ENCODE results near the gene SV2B.

SV2B gene

DNA sequence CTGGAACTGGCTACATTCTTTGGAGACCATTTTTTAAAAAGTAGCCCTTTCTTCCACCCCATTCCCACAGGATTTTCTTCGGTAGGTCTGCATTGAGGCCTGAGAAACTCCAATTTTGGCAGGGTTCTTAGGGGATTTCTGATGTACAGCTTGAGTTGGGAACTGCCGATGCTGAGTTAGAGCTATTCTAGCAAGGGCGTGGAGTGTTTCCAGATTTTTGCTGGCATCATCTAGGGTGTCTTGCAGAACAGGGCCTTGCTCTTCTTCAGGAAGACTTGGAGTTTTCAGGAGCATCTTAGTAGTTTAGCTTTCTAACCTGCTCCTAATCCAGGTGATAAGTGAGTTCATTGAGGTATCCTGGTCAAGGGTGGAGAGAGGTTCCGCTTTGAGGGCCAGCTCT is 41.0 kb downstream of the SV2B start:
- DNase-seq (ENCODE audit: low read depth in 2 of 2) = no peak

DNA sequence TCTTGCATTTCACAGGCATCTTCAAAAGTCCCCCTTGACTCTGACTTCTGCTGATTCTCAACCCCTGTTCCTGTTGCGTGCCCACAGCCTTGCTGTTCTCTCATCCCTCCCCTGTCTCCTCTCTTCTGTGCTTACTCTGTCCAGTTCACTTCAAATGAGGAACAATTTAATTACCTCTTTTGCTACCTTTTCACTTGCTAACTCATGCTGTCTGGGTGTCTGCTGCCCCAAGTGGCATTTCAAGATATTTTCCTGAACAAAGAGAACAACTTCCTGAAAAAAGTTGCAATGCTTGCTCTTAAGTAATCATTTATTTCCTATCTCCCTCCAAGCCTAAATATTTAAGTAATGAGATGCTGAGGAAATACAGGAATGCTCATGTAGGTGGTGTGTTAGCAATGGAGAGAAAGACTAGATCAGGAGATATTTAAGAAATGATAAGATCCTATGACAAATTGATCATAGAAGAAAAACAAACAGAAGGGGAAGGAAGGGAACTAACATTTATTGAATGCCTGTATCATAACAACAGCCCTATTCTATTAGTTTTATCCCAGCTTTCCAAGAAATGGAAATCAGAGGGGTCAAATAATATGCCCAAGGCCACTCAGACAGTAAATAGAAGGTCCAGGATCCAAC is 42.2 kb downstream of the SV2B start:
- DNase-seq (ENCODE audit: low read depth in 2 of 2) = no peak

DNA sequence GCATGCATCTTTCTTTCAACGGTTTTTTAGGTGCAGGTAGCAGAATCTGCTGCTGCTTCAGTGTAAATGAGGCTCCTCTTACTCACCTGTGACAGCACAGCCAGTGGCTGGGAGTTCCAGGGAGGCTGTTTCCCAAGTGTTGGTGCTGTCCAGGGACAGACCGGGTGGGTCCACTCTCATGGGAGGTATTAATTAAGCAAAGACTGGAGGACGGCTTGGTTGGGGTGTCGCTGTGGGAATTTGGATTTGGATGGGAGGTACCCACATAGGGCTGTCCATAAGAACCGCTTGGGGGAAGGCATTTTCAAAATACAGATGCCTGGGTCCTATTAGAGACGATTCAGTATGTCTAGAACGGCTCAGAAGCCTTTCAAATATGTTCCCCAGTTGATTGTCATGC is 42.9 kb downstream of the SV2B start:
- DNase-seq (ENCODE audit: low read depth in 2 of 2) = no peak

- DNase-seq (ENCODE audit: low read depth in 2 of 2) = no peak
Measured at GRCh38 chr15:91146728-91147127, 46.7 kb downstream of the SV2B start.

GRCh38 chr15:91148243-91148642 is 48.2 kb downstream of the SV2B start:
- no peak for DNase-seq (ENCODE audit: low read depth in 2 of 2)

DNA sequence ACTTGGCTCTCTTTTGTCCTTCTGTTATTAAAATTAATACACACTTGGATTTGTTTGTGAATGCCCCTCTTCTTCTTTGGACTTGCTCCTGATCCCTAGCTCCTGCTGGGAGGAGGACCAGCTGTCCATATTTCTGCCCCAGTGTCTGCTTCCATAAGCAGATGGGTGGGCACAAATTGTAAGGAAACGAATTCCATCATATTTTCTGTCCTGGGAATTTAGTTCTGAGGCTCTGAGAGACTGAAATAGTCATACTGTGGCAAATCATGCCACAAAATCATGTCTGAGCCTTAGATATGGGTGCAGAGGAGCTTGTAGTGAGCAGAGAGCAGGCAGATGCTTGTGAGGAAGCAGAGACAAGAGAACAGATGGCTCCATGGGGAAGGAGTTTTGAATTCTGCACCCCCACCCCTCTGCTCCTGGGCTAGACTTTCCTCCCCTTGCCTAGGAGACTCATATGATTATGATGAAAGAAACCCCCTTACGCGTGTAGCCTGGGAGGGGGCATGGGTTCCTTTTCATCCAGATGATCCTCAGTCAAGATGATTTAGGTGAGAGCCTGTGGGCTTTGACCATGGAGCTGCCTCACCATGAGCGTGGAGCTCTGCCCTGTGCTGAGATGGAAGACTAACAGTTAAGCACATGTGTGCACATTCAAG is 50.6 kb downstream of the SV2B start:
- DNase-seq (ENCODE audit: low read depth in 2 of 2) = no peak

- no peak for DNase-seq (ENCODE audit: low read depth in 2 of 2)
Measured at GRCh38 chr15:91151781-91152563, 51.9 kb downstream of the SV2B start.

- DNase-seq (ENCODE audit: low read depth in 2 of 2) = no peak
Measured at GRCh38 chr15:91152896-91153581, 53.0 kb downstream of the SV2B start.

- no peak for DNase-seq (ENCODE audit: low read depth in 2 of 2)
Measured at GRCh38 chr15:91153954-91154353, 53.9 kb downstream of the SV2B start.

- no peak for DNase-seq (ENCODE audit: low read depth in 2 of 2)
Measured at GRCh38 chr15:91156175-91156726, 56.2 kb downstream of the SV2B start.

- DNase-seq (ENCODE audit: low read depth in 2 of 2) = no peak
Measured at GRCh38 chr15:91158415-91159394, 58.6 kb downstream of the SV2B start.

- DNase-seq (ENCODE audit: low read depth in 2 of 2) = no peak
Measured at GRCh38 chr15:91165850-91166249, 65.8 kb downstream of the SV2B start.

- no peak for DNase-seq (ENCODE audit: low read depth in 2 of 2)
Measured at GRCh38 chr15:91168457-91168856, 68.4 kb downstream of the SV2B start.

- no peak for DNase-seq (ENCODE audit: low read depth in 2 of 2)
Measured at GRCh38 chr15:91171334-91171733, 71.3 kb downstream of the SV2B start.

- no peak for DNase-seq (ENCODE audit: low read depth in 2 of 2)
Measured at GRCh38 chr15:91182101-91182500, 82.0 kb downstream of the SV2B start.

DNA sequence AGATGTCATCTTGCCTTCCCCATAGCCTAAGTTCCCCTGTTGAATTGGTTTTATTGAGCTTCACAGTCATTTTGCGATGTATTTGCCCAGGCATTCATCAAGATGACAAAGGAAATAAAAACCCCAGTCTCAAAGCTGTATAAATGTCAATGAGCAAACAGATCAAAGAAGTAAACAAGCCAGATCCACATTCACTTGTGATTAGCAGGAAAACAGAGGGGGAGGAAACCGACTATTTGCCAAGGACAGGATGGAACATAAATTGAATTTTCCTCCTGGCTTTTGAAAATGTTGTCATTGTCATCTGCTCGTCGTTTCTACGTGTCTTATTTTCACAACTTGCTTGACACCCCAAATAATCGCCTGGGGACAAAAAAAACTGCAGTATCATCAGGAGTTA is 83.5 kb downstream of the SV2B start:
- DNase-seq (ENCODE audit: low read depth in 2 of 2) = no peak

GRCh38 chr15:91184441-91184840 is 84.4 kb downstream of the SV2B start:
- DNase-seq (ENCODE audit: low read depth in 2 of 2) = no peak

DNA sequence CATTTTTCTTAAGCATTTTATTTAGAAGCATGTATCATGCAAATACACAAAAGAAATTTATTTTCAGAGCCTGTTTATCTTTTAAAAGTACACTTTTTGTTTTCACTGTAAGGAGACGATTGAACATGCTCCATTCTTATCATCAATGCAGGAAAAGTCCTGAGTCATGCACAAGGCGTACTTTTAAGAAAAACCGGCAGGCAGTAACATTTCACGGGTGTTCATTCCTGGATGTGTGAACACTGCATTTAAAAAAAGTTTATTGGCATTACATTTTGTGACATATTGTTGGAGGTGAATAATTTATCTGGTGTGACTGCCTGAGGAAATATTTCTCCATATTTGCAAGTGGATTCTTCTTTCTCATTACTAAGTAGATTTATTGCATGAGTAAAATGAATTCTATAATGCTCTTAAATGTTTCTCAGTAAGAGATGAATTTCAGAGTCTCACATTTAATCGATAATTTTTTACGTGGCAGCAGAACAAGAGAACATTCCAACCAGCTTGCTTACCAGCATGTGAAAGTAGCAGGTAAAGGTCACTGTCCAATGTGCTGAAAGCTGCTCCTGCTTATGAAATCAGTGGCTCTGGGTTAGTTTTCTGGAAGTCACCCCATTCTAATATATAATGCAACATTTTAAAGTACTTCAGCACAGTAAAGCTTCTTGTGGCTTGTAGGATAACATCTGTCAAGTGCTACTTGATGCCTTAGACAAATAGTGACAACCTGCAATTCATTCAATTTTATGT is 87.0 kb downstream of the SV2B start:
- DNase-seq (ENCODE audit: low read depth in 2 of 2) = no peak

GRCh38 chr15:91192285-91192684 is 92.2 kb downstream of the SV2B start:
- DNase-seq (ENCODE audit: low read depth in 2 of 2) = no peak

- no peak for DNase-seq (ENCODE audit: low read depth in 2 of 2)
Measured at GRCh38 chr15:91192690-91193377, 92.8 kb downstream of the SV2B start.
